HepG2 (cell line): ENCODE results near the gene MPC1. TPM values are rescaled to one million over a fixed set of nuclear protein-coding genes. Genes with fewer than 3 reads are reported as not detected.

ENCODE experiments used
- FOXJ3 ChIP-seq: sonication (generic); formaldehyde crosslinking; IDR thresholded peaks from 2 replicates; pipeline ENCODE4 v1.4.0; 2020; ENCODE audit warnings: missing genetic modification reagents, mild to moderate bottlenecking, borderline replicate concordance
- FOXO1 ChIP-seq: sonication (generic); formaldehyde crosslinking; IDR thresholded peaks from 2 replicates; pipeline ENCODE4 v1.4.0; 2020; ENCODE audit warnings: missing genetic modification reagents
- GFI1 ChIP-seq: sonication (generic); formaldehyde crosslinking; IDR thresholded peaks from 2 replicates; pipeline ENCODE4 v1.5.0; 2020; ENCODE audit warnings: missing genetic modification reagents, mild to moderate bottlenecking, borderline replicate concordance
- HNRNPLL ChIP-seq: fragments of 200-400 bp; formaldehyde crosslinking; IDR thresholded peaks from 2 replicates; pipeline ENCODE4 v1.6.1; 2017; ENCODE audit warnings: mild to moderate bottlenecking, low read depth, low read length; ENCODE audit not compliant: poor library complexity, severe bottlenecking
- JDP2 ChIP-seq: sonication (generic); formaldehyde crosslinking; IDR thresholded peaks from 2 replicates; pipeline ENCODE4 v1.8.1; 2022; ENCODE audit warnings: missing genetic modification reagents, borderline replicate concordance
- RFX3 ChIP-seq: IDR thresholded peaks from 2 replicates; pipeline ENCODE4 v1.6.1; 2016; ENCODE audit warnings: missing biosample characterization, missing genetic modification reagents
- SKI ChIP-seq: fragments of 450-650 bp; IDR thresholded peaks from one replicate; pipeline ENCODE4 v1.6.1; 2018; ENCODE audit warnings: mild to moderate bottlenecking; ENCODE audit not compliant: partially characterized antibody
- SMAD3 ChIP-seq: sonication (generic); formaldehyde crosslinking; IDR thresholded peaks from 2 replicates; pipeline ENCODE4 v1.4.0; 2020; ENCODE audit warnings: missing genetic modification reagents
- SP5 ChIP-seq: IDR thresholded peaks from 2 replicates; pipeline ENCODE4 v1.6.1; 2016; ENCODE audit warnings: low read depth, borderline replicate concordance
- XRCC5 ChIP-seq: fragments of 200-400 bp; formaldehyde crosslinking; optimal IDR thresholded peaks from 2 replicates; pipeline ENCODE3; 2017; ENCODE audit warnings: mild to moderate bottlenecking, low read length
- ZBTB1 ChIP-seq: sonication (generic); formaldehyde crosslinking; IDR thresholded peaks from 2 replicates; pipeline ENCODE4 v1.4.0; 2020; ENCODE audit warnings: missing genetic modification reagents, borderline replicate concordance
- ZFP90 ChIP-seq: sonication (generic); formaldehyde crosslinking; IDR thresholded peaks from 2 replicates; pipeline ENCODE4 v1.8.0; 2022; ENCODE audit warnings: missing genetic modification reagents, mild to moderate bottlenecking, inconsistent platforms, borderline replicate concordance
- ZFX ChIP-seq: sonication (generic); formaldehyde crosslinking; IDR thresholded peaks from 2 replicates; pipeline ENCODE4 v1.4.0; 2020; ENCODE audit warnings: mild to moderate bottlenecking, low read depth, missing genetic modification reagents, moderate library complexity
- ZIK1 ChIP-seq: sonication (generic); formaldehyde crosslinking; IDR thresholded peaks from 2 replicates; pipeline ENCODE4 v1.5.0; 2020; ENCODE audit warnings: mild to moderate bottlenecking, low read depth, missing genetic modification reagents, borderline replicate concordance
- ZNF124 ChIP-seq: sonication (generic); formaldehyde crosslinking; IDR thresholded peaks from 2 replicates; pipeline ENCODE4 v1.4.0; 2020; ENCODE audit warnings: missing genetic modification reagents
- ZNF143 ChIP-seq: sonication (generic); formaldehyde crosslinking; IDR thresholded peaks from 2 replicates; pipeline ENCODE4 v1.4.0; 2020; ENCODE audit warnings: missing genetic modification reagents
- ZNF30 ChIP-seq: sonication (generic); formaldehyde crosslinking; IDR thresholded peaks from 2 replicates; pipeline ENCODE4 v1.5.0; 2020; ENCODE audit warnings: mild to moderate bottlenecking, missing genetic modification reagents
- ZNF335 ChIP-seq: sonication (generic); formaldehyde crosslinking; IDR thresholded peaks from 2 replicates; pipeline ENCODE4 v1.4.0; 2020; ENCODE audit warnings: missing genetic modification reagents
- ZNF546 ChIP-seq: sonication (generic); formaldehyde crosslinking; conservative IDR thresholded peaks from 2 replicates; pipeline ENCODE4 v1.8.1; 2023; ENCODE audit warnings: mild to moderate bottlenecking, missing genetic modification reagents
- ZNF839 ChIP-seq: sonication (generic); formaldehyde crosslinking; IDR thresholded peaks from 2 replicates; pipeline ENCODE4 v1.4.0; 2020; ENCODE audit warnings: missing genetic modification reagents, mild to moderate bottlenecking, borderline replicate concordance
- ZSCAN12 ChIP-seq: sonication (generic); formaldehyde crosslinking; IDR thresholded peaks from 2 replicates; pipeline ENCODE4 v1.9.0; 2021; ENCODE audit warnings: mild to moderate bottlenecking, missing genetic modification reagents
- polyA plus RNA-seq, 8 experiments: library from polyadenylated mRNA; depleted of rRNA in 3 of 8; stranded (reverse) in 7 of 8; unstranded in 1 of 8; fragments of >200 nt; fragmentation: Illumina TruSeq in 4 of 8; extraction: Trizol in 4 of 8; gene quantifications; 2 replicates each; pipeline versions ENCODE4 v1.2.1 to v1.2.3, GENCODE V29; 2011 to 2016; ENCODE audit warnings: low read depth in 4 of 8, missing spikeins in 1 of 8, mixed read lengths in 1 of 8; ENCODE audit not compliant: insufficient read depth in 1 of 8
- total RNA-seq, 5 experiments: library from RNA; depleted of rRNA; stranded (reverse); fragments of >200 nt; fragmentation: Illumina TruSeq; extraction: Trizol; gene quantifications; 2 replicates each; pipeline ENCODE4 v1.2.3, GENCODE V29; 2016; ENCODE audit warnings: low read depth in 1 of 5
- TF ChIP-seq, protein P1 (sequence below): sonication (generic); formaldehyde crosslinking; IDR thresholded peaks from 2 replicates; pipeline ENCODE4 v1.4.0; 2020; ENCODE audit warnings: missing genetic modification reagents
- TF ChIP-seq, protein P2 (sequence below): sonication (generic); formaldehyde crosslinking; IDR thresholded peaks from 2 replicates; pipeline ENCODE4 v1.8.1; 2023; ENCODE audit warnings: mild to moderate bottlenecking, missing genetic modification reagents
- TF ChIP-seq, protein P3 (sequence below): sonication (generic); formaldehyde crosslinking; IDR thresholded peaks from 2 replicates; pipeline ENCODE4 v1.8.0; 2022; ENCODE audit warnings: mild to moderate bottlenecking, missing genetic modification reagents, moderate library complexity
- TF ChIP-seq, protein P4 (sequence below): IDR thresholded peaks from 2 replicates; pipeline ENCODE4 v1.6.1; 2016
- TF ChIP-seq, protein P5 (sequence below): sonication (generic); formaldehyde crosslinking; IDR thresholded peaks from 2 replicates; pipeline ENCODE4 v1.8.1; 2022; ENCODE audit warnings: mild to moderate bottlenecking, missing genetic modification reagents
- TF ChIP-seq, protein P6 (sequence below): sonication (generic); formaldehyde crosslinking; IDR thresholded peaks from 2 replicates; pipeline ENCODE4 v1.8.1; 2023; ENCODE audit warnings: mild to moderate bottlenecking, missing genetic modification reagents, borderline replicate concordance

The MPC1 gene
- total and polyA plus RNA-seq, 2 of the 13 experiments (the other 11 are each of a cell fraction or from before 2014, with no cell fraction given): 189 to 214 TPM

DNA sequence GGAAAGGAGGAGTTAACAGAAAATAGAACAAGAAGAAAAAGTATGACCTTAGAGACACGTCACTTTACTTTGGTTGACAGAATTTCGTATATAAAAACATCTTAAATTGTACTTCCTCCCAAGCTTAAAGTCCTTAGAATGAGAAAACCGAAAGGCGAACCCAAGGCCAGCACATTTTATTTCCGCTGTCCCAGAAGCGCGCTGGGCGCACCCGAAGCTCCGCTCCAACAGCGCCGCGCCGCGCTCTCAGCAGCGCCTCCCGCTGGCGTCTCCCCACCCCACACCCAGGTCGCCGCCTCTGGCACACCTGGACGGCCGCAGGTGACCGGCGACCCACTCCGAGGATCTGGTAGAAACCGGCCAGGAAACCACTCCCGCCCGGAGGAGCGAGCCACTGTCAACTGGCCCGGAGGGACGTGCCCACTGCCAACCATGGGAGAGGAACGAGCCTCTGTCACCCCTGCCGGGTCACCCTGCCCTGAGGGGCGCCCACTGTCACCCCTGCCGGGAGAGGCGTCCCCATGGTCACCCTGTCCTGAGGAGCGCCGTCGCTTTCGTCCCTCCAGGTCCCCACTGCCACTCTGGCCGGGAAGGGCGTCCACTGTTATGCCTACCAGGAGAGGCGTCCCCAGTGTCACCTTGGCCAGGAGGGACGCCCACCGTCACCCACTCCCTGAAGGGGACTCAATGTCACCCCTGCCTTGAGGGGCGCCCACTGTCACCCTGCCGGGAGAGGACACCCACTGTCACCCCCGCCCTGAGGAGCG lies 824 bp downstream of the MPC1 start (continued):
- TF ChIP-seq, protein P1, sequence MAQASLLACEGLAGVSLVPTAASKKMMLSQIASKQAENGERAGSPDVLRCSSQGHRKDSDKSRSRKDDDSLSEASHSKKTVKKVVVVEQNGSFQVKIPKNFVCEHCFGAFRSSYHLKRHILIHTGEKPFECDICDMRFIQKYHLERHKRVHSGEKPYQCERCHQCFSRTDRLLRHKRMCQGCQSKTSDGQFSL (CRISPR knock-in tag): no peak
- no peak for TF ChIP-seq JDP2 (CRISPR knock-in tag)
- TF ChIP-seq SMAD3 (CRISPR knock-in tag): no peak; the same call in 1 of the 2 replicates
- TF ChIP-seq, protein P2, sequence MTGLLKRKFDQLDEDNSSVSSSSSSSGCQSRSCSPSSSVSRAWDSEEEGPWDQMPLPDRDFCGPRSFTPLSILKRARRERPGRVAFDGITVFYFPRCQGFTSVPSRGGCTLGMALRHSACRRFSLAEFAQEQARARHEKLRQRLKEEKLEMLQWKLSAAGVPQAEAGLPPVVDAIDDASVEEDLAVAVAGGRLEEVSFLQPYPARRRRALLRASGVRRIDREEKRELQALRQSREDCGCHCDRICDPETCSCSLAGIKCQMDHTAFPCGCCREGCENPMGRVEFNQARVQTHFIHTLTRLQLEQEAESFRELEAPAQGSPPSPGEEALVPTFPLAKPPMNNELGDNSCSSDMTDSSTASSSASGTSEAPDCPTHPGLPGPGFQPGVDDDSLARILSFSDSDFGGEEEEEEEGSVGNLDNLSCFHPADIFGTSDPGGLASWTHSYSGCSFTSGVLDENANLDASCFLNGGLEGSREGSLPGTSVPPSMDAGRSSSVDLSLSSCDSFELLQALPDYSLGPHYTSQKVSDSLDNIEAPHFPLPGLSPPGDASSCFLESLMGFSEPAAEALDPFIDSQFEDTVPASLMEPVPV (CRISPR knock-in tag): no peak
- no peak for TF ChIP-seq ZFP90
- TF ChIP-seq, protein P3, sequence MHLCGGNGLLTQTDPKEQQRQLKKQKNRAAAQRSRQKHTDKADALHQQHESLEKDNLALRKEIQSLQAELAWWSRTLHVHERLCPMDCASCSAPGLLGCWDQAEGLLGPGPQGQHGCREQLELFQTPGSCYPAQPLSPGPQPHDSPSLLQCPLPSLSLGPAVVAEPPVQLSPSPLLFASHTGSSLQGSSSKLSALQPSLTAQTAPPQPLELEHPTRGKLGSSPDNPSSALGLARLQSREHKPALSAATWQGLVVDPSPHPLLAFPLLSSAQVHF (CRISPR knock-in tag): no peak
- no peak for TF ChIP-seq ZNF30
- no peak for TF ChIP-seq ZNF335
- TF ChIP-seq, protein P4, sequence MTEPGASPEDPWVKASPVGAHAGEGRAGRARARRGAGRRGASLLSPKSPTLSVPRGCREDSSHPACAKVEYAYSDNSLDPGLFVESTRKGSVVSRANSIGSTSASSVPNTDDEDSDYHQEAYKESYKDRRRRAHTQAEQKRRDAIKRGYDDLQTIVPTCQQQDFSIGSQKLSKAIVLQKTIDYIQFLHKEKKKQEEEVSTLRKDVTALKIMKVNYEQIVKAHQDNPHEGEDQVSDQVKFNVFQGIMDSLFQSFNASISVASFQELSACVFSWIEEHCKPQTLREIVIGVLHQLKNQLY: no peak
- peak; percentile 76 for TF ChIP-seq ZNF143 (CRISPR knock-in tag)
- TF ChIP-seq ZFX: peak; percentile 55
- TF ChIP-seq, protein P5, sequence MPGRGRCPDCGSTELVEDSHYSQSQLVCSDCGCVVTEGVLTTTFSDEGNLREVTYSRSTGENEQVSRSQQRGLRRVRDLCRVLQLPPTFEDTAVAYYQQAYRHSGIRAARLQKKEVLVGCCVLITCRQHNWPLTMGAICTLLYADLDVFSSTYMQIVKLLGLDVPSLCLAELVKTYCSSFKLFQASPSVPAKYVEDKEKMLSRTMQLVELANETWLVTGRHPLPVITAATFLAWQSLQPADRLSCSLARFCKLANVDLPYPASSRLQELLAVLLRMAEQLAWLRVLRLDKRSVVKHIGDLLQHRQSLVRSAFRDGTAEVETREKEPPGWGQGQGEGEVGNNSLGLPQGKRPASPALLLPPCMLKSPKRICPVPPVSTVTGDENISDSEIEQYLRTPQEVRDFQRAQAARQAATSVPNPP (CRISPR knock-in tag): no peak
- TF ChIP-seq HNRNPLL: peak; percentile 84
- TF ChIP-seq RFX3 (CRISPR knock-in tag): no peak
- TF ChIP-seq FOXO1: peak; percentile 71
- no peak for TF ChIP-seq ZSCAN12
- TF ChIP-seq ZNF839 (CRISPR knock-in tag): no peak
- peak; percentile 91 for TF ChIP-seq XRCC5
- no peak for TF ChIP-seq SP5
- TF ChIP-seq ZNF124 (CRISPR knock-in tag): peak; percentile 79; the same call in 1 of the 2 replicates
- TF ChIP-seq ZBTB1 (CRISPR knock-in tag): no peak
- 0 out of 2 replicates have a peak, but pooled peaks have one; percentile 63 for TF ChIP-seq ZNF546 (CRISPR knock-in tag)
- TF ChIP-seq GFI1 (CRISPR knock-in tag): no peak
- no peak for TF ChIP-seq FOXJ3
- TF ChIP-seq, protein P6, sequence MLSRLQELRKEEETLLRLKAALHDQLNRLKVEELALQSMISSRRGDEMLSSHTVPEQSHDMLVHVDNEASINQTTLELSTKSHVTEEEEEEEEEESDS: no peak; the same call in 1 of the 2 replicates
- peak; percentile 35 for TF ChIP-seq SKI
- 0 out of 2 replicates have a peak, but pooled peaks have one; percentile 46 for TF ChIP-seq ZIK1 (CRISPR knock-in tag)
